HG03280 (cell line): ENCODE results near the gene LNPEP.
"Not testable (repeated sequence)": the region's sequence is repeated elsewhere in the genome, so short reads cannot be mapped to it uniquely, and the experiment has no call there.

Experiments
- ATAC-seq: cut with Tn5 transposase; IDR thresholded peaks from one replicate; pipeline ENCODE4 v1.9.1; 2021; ENCODE audit warnings: mild to moderate bottlenecking, moderate library complexity; ENCODE audit not compliant: unreplicated experiment

Gene LNPEP

DNA sequence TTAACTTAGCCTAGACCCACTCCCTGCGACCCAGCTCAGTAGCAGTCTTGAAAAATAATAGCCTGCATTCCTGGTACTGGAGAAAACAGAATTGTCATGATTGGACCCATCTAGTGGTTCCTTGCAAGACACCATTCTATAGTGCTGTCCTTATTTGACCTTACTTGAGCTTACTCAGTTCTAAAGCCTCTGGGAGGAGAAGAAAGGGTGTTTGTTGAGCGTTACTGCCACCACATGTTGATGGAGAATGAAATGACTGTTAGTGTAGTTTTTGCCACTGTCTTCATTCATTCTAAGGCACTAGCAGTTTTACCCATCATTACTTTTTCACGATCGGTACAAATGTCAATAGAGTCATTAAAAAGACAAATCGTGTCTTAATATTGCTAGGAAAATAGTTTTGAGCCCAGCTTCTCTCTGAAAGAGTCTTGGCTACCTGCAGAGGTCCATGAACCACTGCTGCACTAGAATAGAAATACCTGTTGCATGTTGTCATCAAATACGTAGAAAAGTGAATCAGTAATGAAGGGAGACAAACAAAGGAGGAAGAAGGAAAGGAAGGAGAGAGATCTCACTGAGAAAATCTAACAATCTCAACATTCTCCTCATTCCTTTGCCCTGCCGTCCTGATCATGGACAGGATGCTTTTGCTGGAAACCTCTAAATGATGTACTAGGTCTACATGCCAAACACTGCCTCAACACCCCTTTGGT is 110.5 kb downstream of the LNPEP start:
- no peak for ATAC-seq

DNA sequence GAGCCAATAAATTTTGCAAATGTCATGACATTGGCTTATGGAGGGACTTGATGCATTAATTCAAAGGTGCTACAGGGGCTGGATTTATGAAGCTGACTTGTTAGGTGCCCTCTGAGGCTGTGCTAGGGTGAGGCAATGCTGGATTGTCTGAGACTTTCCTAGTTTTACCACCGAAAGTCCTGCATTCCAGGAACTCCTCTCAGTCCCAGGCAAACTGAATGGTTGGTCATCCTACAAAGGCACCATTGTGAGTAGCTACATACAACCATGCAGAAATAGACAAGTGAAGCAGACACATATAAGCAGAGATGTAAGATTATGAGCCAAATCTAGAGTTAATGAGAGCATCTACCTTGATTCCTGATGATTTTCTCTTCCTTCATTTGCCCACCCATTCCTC is 111.2 kb downstream of the LNPEP start:
- no peak for ATAC-seq

DNA sequence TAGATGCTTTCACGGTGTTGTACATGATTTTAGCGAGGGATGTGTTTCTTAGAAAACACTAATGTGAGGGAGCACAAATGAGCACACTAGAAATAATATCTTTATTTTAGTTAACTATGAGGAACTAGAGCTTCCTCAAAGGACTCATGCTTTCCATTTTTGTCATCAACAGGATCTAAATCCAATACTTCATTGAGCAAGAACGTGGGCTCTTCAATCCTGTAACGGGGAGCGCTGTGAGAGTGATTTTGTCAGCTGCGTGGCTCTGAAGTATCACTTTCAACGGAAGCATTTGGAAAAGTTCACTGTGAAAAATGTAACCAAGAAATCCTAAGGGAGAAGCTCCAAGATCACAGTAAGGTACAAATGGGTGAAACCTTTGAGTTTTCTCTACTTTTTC is 113.3 kb downstream of the LNPEP start:
- no peak for ATAC-seq

GRCh38 chr5:97056263-97056662 is 120.4 kb downstream of the LNPEP start:
- no peak for ATAC-seq

GRCh38 chr5:97062046-97062445 is 126.2 kb downstream of the LNPEP start:
- no peak for ATAC-seq

- ATAC-seq = no peak
Observed at GRCh38 chr5:97063251-97063650, 127.4 kb downstream of the LNPEP start.

DNA sequence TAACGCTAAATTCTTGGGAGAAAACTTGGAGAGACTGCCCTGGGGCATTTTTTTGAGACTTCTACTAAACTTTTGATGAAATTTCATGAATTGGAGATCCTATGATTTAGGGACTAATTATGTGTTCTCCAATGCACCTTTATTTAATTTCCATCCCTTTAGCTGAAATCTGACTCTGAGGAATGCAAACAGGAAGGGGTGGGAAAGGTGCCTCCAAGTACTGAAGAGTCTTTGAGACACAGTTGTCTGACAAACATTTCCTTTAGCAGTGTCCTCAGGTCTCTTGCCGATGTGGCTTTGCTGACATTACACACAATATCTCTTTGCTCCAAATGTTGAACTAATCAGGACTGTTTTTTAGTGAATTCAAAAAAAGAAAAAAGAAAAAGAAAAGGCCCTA is 129.6 kb downstream of the LNPEP start:
- no peak for ATAC-seq

DNA sequence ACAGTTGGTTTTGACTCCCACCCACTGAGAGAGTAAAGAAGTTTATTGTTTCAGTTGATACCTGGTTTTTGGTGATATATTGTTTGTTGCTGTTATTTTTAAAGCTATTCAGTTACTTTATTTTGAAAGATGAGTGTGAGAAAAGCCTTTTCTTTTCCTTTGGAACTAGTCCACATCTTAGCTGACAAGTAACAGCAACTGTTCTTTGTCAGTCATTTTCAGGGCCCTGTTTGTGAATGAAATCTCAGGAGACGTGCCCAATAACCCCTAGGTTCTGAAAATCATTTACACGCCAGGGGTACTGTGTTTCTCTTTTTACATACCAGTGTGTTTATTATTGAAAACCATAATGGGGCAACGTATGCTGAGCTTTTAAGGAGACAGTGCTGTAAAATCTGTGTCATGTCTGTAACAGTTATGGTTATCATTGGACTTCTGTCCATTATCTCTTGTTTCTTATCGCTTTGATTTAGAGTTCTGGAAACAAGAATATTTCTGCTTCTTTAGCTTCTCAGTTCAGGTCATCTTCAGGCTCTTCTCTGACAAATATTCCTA is 131.5 kb downstream of the LNPEP start:
- no peak for ATAC-seq

- no peak for ATAC-seq
Observed at GRCh38 chr5:97070234-97070633, 134.4 kb downstream of the LNPEP start.

DNA sequence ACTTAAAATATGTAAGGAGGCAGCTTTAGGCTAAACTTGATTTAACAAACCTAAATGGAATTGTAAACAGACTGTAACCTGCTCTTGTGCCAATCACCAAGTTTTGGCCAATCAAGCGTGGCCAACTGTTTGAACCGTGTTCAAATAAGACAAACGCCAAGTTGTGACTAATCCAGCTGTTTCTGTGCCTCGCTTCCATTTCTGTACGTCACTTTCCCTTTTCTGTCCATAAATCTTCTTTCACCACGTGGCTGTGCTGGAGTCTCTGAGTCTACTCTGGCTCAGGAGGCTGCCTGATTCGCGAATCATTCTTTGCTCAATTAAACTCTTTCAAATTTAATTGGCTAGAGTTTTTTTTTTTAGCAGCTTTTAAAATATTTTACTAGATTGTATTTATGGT is 135.2 kb downstream of the LNPEP start:
- ATAC-seq = no peak

GRCh38 chr5:97071993-97072392 is 136.1 kb downstream of the LNPEP start:
- no peak for ATAC-seq

- no peak for ATAC-seq
Observed at GRCh38 chr5:97072696-97073095, 136.8 kb downstream of the LNPEP start.

DNA sequence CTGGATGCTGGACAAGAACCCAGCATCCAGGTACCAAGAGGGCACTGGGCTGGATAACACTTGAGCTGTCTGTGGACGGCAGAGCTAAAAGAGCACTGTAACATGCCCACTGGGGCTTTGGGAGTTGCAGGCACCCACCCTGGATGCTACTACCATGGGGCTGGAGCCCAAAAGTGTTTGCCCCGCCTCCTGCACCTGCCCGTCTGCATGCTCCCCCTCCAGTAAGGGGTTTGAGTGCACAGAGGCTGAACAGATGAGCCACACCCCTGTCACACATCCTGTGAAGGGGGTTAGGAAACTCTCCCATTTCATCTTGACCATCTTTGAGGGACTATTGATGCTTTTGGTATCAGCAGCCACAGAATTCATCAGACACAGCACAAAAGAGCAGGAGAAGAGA is 137.5 kb downstream of the LNPEP start:
- ATAC-seq = no peak

DNA sequence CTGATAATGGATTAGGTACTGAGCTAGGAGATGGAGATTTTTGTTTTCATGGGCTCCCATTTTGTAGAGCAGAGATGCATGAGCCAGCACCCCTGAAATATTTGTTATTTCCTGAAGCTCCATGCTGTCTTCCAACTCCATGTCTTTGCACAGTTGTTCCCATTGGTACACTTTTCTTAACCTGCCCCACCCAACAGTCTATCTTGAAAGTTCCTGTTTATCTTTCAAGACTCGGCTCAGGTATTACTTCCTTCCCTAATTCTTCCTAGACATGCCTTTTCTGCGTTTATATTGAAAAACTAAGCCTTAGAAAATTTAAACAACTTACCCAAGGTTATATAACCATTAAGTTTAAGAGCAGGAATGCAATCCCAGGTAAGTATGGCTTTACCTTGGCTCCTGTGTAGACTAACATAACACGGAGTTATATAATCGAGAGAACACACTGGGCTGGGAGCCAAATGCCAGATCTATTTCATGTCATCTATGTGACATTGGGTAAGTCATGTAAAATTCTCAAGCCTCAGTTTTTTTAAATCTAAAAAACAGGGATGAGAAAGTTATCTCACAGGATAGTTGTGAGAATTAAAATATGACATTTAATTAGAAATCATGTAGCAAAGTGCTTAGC is 139.1 kb downstream of the LNPEP start:
- ATAC-seq = no peak

DNA sequence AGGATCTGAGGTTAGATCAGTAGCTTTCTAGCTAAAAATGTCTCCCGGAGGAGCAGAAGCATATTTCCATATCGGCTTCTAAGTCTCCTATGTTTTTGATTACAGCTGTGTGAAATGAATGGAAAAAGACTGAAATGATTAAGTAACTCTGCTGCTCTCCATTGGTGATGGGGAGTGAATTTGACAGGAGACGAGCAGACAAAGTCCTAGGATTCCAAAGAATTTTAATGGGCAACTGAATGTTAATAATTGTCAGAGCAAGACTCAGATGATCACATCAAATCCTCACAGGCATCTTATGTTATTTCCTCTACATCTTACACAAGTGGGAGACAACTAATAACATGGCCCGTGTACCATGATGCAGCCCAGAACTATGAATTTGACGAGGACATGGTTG is 139.8 kb downstream of the LNPEP start:
- ATAC-seq = no peak

DNA sequence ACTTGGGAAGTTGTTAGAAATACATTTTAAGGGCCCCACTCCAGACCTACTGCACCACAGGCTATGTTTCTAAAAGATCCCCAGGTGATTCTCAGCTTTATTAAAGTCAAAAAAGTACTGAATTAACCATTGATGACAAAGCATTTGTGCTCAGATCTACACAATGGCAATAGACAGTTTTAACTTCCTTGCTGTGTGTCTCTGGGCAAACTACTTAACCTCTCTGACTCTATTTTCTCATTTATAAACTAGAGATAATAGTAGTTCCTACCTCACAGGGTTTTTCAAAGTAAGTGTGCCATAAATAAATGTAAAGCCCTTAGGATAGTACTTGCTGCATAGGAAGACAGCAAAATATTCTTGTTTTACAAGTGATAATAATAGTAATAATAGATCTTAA is 140.2 kb downstream of the LNPEP start:
- no peak for ATAC-seq

- no peak for ATAC-seq
Observed at GRCh38 chr5:97077246-97077645, 141.4 kb downstream of the LNPEP start.

GRCh38 chr5:97078958-97079743 is 143.3 kb downstream of the LNPEP start:
- ATAC-seq = no peak

DNA sequence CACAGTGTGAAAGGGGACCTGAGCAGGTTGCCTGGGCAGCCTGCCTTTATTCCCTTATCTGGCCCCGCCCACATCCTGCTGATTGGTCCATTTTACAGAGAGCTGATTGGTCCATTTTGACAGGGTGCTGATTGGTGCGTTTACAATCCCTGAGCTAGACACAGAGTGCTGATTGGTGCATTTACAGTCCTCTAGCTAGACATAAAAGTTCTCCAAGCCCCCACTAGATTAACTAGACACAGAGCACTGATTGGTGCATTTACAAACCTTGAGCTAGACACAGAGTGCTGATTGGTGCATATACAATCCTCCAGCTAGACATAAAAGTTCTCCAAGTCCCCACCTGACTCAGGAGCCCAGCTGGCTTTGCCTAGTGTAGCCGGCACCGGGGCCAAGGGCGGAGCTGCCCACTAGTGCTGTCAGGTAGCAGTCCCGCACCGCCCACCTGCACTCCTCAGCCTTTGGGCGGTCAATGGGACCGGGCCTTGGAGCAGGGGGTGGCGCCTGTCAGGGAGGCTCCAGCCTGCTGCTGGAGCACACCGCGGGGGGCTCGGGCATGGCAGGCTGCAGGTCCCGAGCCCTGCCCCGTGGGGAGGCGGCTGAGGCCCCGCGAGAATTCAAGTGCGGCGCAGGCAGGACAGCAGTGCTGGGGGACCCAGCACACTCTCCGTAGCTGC is 149.0 kb downstream of the LNPEP start:
- not testable (repeated sequence) for ATAC-seq

GRCh38 chr5:97085459-97086181 is 149.7 kb downstream of the LNPEP start:
- ATAC-seq = no peak
